Vagina (tissue), 2 donors: Measurements from ENCODE around the gene SLC15A4. TPM values are rescaled to one million over a fixed set of nuclear protein-coding genes. Genes with fewer than 3 reads are reported as not detected.
"Not testable (repeated sequence)": the region's sequence is repeated elsewhere in the genome, so short reads cannot be mapped to it uniquely, and the experiment has no call there.

Experiments used
- DNase-seq, 2 donors: peaks; one replicate each; pipeline ENCODE4 v3.0.0-alpha.2; 2017; ENCODE audit errors: extremely low spot score in 2 of 2
- H3K27ac ChIP-seq: fragments of 200-600 bp; sonication (generic); one replicate; pipeline ENCODE4 v1.5.1; 2019
- H3K27me3 ChIP-seq: fragments of 200-600 bp; sonication (generic); one replicate; pipeline ENCODE4 v1.5.1; 2019
- H3K36me3 ChIP-seq, 2 donors: fragments of 200-600 bp; sonication (generic); one replicate each; pipeline ENCODE4 v1.5.1; 2017 to 2019
- H3K4me1 ChIP-seq: fragments of 200-600 bp; sonication (generic); one replicate; pipeline ENCODE4 v1.5.1; 2019
- H3K4me3 ChIP-seq, 2 donors: fragments of 200-600 bp; sonication (generic); 1 replicate in 1 of 2; 2 replicates in 1 of 2; pipeline ENCODE4 v1.5.1; 2016 to 2019
- H3K9me3 ChIP-seq: fragments of 200-600 bp; sonication (generic); one replicate; pipeline ENCODE4 v1.5.1; 2019
- CTCF ChIP-seq, 3 experiments: fragments of 450-650 bp in 2 of 3; fragments of 200-600 bp in 1 of 3; sonication (generic) in 1 of 3; IDR thresholded peaks; one replicate each; pipeline ENCODE4 v1.5.1; 2017 to 2019; ENCODE audit warnings: antibody characterized with exemption in 3 of 3, mild to moderate bottlenecking in 2 of 3, moderate library complexity in 2 of 3
- POLR2A ChIP-seq, 2 donors: fragments of 450-650 bp; IDR thresholded peaks; one replicate each; pipeline ENCODE4 v1.6.1; 2017; ENCODE audit warnings: antibody characterized with exemption in 2 of 2, mild to moderate bottlenecking in 2 of 2, moderate library complexity in 2 of 2
- POLR2AphosphoS5 ChIP-seq, 2 donors: sonication (generic); formaldehyde crosslinking; IDR thresholded peaks; one replicate each; pipeline ENCODE4 v1.9.0; 2017; ENCODE audit warnings: antibody characterized with exemption in 2 of 2, mild to moderate bottlenecking in 2 of 2, low read depth in 1 of 2; ENCODE audit not compliant: insufficient read depth in 1 of 2
- intact Hi-C: fragments of 100-400 bp; cut with DNase I; formaldehyde crosslinking; loops from one replicate; pipeline ENCODE4 v1.15.1; 2023
- total RNA-seq: library from RNA; depleted of rRNA; stranded (reverse); fragments of >200 nt; gene quantifications from one replicate; pipeline ENCODE4 v1.2.3, GENCODE V29; 2016

SLC15A4 gene
- total RNA-seq, 1 donor from 2014 or later: 36.1 TPM

DNA sequence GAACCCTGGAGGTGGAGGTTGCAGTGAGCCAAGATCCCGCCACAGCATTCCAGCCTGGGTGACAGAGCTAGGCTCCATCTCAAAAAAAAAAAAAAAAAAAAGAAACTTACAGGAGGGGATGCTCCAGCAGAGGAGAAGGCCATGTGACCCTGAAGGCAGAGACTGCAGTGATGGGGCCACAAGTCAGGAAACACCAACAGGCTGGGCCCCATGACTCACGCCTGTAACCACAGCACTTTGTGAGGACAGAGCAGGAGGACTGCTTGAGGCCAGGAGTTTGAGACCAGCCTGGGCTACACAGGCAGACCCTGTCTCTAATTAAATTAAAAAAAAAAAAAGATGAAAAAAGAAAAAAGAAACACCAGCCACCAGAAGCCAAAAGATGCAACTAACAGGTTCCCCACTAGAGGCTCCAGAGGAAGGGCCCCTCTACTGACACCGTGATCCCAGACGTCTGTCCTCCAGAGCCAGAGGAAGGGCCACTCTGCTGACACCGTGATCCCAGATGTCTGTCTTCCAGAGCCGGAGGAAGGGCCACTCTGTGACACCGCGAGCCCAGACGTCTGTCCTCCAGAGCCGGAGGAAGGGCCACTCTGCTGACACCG, 20.4 kb upstream of the SLC15A4 start:
- TF ChIP-seq POLR2AphosphoS5 (IDR thresholded peaks at IDR 0.05; ENCODE audit: insufficient read depth in 1 of 2, low read depth in 1 of 2): no peak
- no peak for TF ChIP-seq CTCF (IDR thresholded peaks at IDR 0.05)
- TF ChIP-seq POLR2A (IDR thresholded peaks at IDR 0.05): no peak
- no peak overlapping the region for H3K27ac ChIP-seq
- H3K27me3 ChIP-seq: no peaks in the 10 kb centered on the region
- H3K4me3 ChIP-seq: no peak overlapping the region
- no peaks in the 10 kb centered on the region for H3K9me3 ChIP-seq
- intact Hi-C loops: no loop called here
- H3K36me3 ChIP-seq: no peaks in the 10 kb centered on the region
- DNase-seq: no peak
- H3K4me1 ChIP-seq: no peaks in the 10 kb centered on the region

- DNase-seq: no peak
- H3K27ac ChIP-seq: no peak overlapping the region
- H3K27me3 ChIP-seq: no peaks in the 10 kb centered on the region
- H3K4me3 ChIP-seq: no peak overlapping the region
- H3K36me3 ChIP-seq: no peaks in the 10 kb centered on the region
- H3K4me1 ChIP-seq: no peaks in the 10 kb centered on the region
- TF ChIP-seq CTCF (IDR thresholded peaks at IDR 0.05): no peak
- no peak for TF ChIP-seq POLR2A (IDR thresholded peaks at IDR 0.05)
- no peak for TF ChIP-seq POLR2AphosphoS5 (IDR thresholded peaks at IDR 0.05; ENCODE audit: insufficient read depth in 1 of 2, low read depth in 1 of 2)
- intact Hi-C loops: no loop called here
- no peaks in the 10 kb centered on the region for H3K9me3 ChIP-seq
Measured at GRCh38 chr12:128843538-128843937, 19.8 kb upstream of the SLC15A4 start.

GRCh38 chr12:128842579-128842978, 18.8 kb upstream of the SLC15A4 start:
- H3K36me3 ChIP-seq: no peaks in the 10 kb centered on the region
- no peaks in the 10 kb centered on the region for H3K9me3 ChIP-seq
- H3K4me3 ChIP-seq: no peak overlapping the region
- no peaks in the 10 kb centered on the region for H3K4me1 ChIP-seq
- intact Hi-C loops: no loop called here
- DNase-seq: no peak
- H3K27me3 ChIP-seq: no peaks in the 10 kb centered on the region
- TF ChIP-seq CTCF (IDR thresholded peaks at IDR 0.05): no peak
- no peak for TF ChIP-seq POLR2A (IDR thresholded peaks at IDR 0.05)
- TF ChIP-seq POLR2AphosphoS5 (IDR thresholded peaks at IDR 0.05; ENCODE audit: insufficient read depth in 1 of 2, low read depth in 1 of 2): no peak
- H3K27ac ChIP-seq: no peak overlapping the region

DNA sequence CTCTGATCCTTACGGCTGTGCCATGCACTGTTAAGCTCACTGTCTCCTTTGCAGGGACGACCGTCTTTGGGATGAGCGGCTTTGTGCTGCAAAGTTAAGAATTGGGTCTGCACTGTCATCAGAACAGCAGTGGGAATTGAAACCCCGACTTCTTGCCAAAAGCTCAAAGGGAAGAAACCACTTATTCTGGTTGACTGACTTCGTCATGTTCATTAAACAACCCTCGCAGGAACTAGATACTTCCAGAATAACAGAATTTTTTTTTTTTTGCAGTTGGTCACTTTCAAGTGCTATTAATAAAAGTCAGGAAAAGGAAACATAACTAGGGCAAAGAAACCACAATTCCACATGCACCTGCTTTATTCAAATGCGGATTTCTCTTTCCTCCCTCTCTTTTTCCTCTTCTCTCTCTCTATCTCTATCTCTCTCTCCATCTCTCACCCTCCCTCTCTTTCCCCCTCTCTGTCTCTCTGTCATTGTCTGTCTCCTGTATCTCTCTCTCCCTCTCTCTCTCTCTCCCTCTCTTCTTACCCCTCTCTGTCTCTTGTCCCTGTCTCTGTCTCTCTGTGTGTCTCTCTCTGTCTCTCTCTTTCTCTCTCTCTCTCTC, 17.2 kb upstream of the SLC15A4 start:
- intact Hi-C loops: no loop called here

GRCh38 chr12:128839885-128840284, 16.1 kb upstream of the SLC15A4 start:
- H3K36me3 ChIP-seq, H3K27me3 ChIP-seq, H3K27ac ChIP-seq, DNase-seq, H3K4me1 ChIP-seq, H3K4me3 ChIP-seq, H3K9me3 ChIP-seq, intact Hi-C loops: not testable (repeated sequence)

More for the DNA sequence above, 17.2 kb upstream of the SLC15A4 start:
- no peak overlapping the region for H3K4me3 ChIP-seq
- H3K27ac ChIP-seq: no peak overlapping the region
- no peaks in the 10 kb centered on the region for H3K27me3 ChIP-seq
- no peak for DNase-seq
- TF ChIP-seq POLR2A (IDR thresholded peaks at IDR 0.05): no peak
- no peak for TF ChIP-seq POLR2AphosphoS5 (IDR thresholded peaks at IDR 0.05; ENCODE audit: insufficient read depth in 1 of 2, low read depth in 1 of 2)
- no peak for TF ChIP-seq CTCF (IDR thresholded peaks at IDR 0.05)
- H3K36me3 ChIP-seq: no peaks in the 10 kb centered on the region
- no peaks in the 10 kb centered on the region for H3K9me3 ChIP-seq
- no peaks in the 10 kb centered on the region for H3K4me1 ChIP-seq
